GM18505 (cell line): ENCODE data around the gene PAXIP1.

Experiments used
- ATAC-seq: cut with Tn5 transposase; IDR thresholded peaks from one replicate; pipeline ENCODE4 v1.9.1; 2021; ENCODE audit not compliant: unreplicated experiment
- POLR2A ChIP-seq: IDR thresholded peaks from 4 replicates; pipeline ENCODE4 v1.6.1; 2011; ENCODE audit warnings: borderline replicate concordance; ENCODE audit not compliant: insufficient read depth, insufficient read length; ENCODE audit errors: extremely low read depth

PAXIP1 gene

DNA sequence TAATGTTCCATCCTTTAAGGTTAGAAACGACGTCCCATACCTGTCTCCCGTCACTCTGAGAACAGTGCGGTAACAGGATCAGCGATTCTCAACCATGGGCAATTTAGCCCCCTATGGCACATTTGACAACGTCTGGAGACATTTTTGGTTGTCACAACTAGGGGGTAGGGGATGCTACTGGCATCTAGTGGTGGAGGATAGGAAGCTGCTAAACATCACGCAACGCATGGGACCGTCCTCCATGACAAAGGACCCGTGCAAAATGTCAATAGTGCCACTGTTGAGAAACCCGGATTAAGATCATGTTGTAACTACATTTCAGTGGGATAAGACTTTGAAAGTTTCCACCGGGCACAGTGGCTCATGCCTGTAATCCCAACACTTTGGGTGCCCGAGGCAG is 5.0 kb upstream of the PAXIP1 start:
- TF ChIP-seq POLR2A, result no peak
- no peak for ATAC-seq

DNA sequence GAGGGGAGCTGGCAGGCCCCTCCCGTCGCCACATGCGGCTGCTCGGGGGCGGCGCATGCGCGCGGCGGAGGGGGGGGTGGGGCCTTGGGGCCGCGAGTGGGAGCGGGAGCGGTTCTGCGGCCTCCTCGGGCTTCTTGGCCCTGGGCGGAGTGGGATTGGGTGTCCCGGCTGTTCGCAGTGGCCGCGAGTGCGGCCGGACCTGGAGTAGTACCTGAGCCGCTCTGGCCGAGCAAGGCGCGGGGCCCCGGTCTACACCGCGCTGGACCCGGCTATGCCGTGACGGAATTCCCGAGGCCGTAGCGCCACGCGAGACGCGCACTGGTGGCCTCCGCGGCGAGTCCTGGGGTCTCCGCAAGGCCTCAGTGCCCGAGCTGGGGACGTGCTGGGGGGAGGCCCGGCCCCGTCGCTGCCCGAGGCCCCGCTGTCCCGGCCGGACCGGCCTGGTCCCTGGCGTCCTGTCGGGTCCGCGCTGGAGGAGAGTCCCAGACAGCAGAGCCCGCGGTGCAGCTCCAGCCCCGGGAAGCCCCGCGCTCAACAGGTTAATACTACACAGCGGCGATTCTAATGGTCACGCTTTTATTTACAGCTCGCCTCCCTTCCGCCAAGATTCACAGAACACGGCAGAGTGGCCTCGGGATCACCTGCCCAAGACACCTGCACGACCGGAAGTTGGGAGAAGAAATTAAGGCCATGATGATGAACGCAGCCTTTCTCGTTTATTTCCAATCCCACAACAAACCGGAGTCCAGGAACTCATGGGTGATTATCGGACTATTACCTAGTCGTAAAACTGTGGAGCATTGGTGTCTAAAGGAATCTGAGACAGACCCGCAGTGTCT is 671 bp upstream of the PAXIP1 start:
- TF ChIP-seq POLR2A, result peak; percentile 84
- peak; percentile 65 for ATAC-seq

DNA sequence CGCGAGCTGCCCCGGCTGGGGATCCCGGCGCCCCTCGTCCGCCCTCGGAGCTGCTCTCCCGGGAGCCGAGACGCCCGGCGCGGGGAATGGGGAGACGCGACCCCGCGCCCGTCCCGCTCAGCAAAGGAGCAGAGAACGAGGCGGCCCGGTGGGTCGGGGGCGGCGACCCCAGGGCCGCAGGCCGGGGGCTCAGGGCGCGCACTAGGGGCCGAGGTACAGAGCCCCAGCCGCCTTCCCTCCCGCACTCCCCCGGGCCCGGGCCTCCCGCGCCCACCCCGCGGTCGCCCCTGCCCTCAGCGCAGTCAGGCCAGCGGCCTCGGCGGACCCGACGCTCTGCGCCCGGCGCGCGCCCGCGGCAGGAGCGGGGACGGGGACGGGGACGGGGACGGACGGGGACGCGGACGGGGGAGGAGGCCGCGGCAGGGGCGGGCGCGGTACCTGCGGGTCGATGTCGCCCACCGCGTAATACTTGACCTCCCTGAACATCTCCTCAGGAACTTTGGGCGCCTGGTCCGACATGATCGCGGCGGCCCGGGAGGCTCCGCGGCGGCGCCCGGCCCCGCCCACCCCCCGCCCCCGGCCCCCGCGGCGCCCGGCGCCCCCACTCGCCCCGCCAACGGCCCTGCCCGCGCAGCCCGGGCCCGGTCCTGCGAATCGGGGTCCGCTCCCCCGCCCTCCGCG is 373 bp downstream of the PAXIP1 start:
- ATAC-seq, result peak; percentile 40
- peak; percentile 18 for TF ChIP-seq POLR2A

DNA sequence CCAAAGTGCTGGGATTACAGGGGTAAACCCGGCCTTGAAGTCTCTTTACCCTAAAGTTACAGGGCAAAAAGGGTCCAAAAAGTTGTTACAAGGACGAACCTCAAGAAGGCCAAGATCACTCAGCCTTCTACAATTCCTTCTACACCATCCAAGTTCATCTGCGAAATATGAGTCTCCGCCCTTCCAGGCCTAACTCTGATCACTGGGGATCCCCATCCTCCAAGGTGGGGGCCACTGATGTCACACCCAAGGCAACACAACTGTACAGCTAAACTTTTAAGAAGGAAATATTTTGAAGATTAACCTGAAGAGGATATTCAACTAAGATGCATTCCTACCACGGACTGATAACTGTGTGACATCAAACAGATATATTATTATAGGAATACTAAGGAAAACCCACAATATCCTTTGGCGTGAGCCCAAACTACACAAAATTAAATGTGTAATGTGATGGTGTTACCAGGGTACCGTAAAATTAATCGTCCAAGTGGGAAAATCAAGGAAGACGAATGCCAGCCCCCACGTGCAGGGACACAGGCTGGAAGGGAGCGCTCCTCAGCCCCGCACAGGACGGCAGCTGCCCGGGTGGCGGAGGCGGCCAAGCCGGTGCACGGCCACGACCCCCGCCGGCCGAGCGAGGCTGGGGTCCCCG is 1.0 kb downstream of the PAXIP1 start:
- no peak for TF ChIP-seq POLR2A
- peak; percentile 12 for ATAC-seq

DNA sequence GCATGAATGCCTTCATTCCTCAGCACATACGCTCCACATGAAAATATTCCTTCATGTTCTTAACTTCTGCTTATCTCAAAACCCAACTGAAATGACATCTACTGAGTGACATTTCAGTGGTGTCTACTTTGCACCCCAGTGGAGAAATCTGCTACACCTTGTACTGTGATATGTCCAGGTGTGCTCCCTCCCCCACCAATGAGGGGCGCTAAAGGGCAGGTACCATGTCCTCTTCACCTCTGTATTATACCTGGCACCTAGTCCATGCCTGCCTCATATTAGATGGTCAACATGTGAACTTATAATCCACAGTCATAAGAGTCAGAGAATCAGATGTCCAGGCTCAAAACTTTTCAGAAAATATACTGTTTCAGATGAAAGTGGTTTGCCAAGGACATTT is 2.1 kb downstream of the PAXIP1 start:
- no peak for ATAC-seq
- no peak for TF ChIP-seq POLR2A

DNA sequence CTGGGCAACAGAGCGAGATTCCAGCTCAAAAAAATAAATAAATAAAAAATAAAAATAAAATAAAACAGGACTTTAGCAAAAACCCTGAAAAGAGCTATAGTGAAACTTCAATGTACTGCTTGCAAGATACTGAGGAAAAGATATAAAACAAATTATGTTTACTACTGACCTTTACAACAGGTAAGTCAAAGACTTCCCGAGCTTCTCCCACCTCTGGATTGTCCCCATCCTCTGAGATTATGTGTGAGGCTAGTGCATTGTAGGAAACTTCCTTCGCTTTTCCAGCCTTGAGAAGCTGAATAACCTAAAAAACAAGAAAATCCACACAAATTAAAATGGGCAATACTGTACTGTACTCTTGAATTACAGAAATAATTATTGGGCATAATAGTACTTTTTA is 4.4 kb downstream of the PAXIP1 start:
- no peak for TF ChIP-seq POLR2A

DNA sequence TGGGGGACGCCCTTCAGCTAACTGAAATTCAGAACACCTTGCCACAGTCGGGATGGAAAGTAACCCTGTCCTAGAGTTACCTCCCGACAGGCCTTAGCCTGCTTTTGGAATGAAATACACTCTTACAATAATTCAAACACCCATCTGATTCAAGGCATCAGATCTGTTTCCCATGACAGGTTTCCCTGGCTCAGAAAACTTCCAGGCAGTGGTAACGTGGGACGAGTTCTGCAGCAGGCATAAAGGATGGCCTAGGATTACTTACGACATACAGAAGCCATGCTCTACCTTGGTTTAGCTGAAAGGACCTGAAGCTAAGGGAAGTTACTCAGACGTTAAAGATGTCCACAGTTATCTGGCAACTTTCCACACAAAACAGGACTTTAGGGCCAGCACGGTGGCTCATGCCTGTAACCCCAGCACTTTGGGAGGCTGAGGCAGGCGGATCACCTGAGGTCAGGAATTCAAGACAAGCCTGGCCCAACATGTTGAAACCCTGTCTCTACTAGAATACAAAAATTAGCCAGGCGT is 5.0 kb downstream of the PAXIP1 start:
- no peak for TF ChIP-seq POLR2A
- ATAC-seq, result no peak

More for the DNA sequence above, 4.4 kb downstream of the PAXIP1 start:
- no peak for ATAC-seq

DNA sequence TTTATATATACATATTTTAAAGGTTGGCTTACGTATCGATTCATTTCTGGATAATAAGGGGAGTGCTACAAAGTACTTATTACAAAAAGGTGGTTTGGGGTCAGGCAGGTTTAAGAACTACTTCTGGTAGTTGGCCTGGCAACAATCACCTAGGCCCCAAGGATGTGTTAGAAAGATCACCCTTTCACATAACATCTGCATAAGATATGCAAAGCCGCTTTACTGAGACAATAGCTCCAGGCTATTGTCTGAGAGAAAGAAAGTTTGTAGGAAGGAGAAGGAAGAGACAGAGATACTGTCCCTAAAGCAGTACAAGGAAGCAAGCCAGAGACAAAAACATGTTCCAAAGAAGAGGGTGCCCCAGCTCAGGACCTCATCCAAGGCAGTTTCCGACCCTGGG is 6.2 kb downstream of the PAXIP1 start:
- no peak for TF ChIP-seq POLR2A

DNA sequence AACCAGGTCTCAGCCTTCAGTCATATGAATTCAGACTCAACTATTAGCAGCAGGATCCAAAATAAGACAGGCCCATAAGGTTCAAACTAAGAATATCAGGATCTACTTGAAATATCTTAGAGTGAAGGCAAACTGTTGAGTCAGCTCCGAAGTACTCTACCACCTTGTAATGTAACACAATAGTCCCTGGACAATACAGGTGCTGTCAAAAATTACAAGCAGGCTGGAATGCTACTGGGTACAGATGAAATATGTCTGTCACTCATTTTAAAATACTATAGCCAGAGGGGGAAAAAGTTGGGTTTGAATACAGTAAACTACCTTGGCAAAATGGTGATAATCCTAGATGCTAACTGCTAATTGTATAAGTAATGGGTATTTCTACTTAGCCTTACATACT is 6.8 kb downstream of the PAXIP1 start:
- ATAC-seq, result no peak
- no peak for TF ChIP-seq POLR2A

More for the DNA sequence above, 6.2 kb downstream of the PAXIP1 start:
- no peak for ATAC-seq

DNA sequence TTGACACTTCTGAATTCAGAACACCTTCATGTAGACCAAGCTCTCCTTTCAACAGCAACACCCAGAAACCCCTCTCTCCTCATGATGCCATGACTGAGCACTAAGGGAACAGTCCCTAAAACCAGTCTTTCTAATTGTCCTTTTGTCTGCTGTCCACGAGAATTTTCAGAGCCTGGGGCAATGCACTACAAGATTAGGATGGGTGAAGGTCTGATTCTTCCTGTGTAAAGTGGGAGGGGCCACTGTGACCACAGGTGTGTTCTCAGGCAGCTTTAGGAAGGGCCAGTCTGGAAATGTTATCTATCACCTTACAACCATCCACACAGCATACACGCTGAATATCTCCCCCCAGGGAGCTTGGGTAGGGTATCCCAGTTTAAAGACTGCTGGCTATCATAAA is 7.9 kb downstream of the PAXIP1 start:
- no peak for TF ChIP-seq POLR2A
- no peak for ATAC-seq

DNA sequence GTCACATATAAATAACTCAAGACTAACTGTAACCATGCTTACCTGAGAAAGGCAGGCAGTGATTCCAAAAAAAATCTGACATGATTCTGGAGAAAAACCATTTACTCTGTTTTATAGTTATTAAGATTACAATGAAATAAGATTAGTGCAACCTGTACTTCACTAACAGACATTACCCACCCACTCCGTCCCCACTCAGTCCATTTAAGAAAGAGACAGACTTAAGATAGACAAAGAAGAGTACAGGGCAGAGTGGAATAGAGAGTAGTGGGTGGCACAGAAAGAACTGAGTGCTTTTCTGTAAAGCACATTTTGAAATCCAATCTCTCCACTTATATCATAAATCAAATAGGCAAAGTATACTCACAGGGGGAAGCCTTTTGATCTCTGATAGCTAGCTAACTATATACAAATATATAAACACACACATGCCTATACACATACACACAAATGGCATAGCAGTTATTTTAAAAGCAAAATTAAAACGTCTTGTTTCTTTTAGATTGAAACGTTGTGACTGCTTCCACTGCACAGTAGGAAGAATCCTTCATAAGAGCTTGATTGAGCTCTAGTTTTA is 11.9 kb downstream of the PAXIP1 start:
- TF ChIP-seq POLR2A, result no peak
- ATAC-seq, result no peak

DNA sequence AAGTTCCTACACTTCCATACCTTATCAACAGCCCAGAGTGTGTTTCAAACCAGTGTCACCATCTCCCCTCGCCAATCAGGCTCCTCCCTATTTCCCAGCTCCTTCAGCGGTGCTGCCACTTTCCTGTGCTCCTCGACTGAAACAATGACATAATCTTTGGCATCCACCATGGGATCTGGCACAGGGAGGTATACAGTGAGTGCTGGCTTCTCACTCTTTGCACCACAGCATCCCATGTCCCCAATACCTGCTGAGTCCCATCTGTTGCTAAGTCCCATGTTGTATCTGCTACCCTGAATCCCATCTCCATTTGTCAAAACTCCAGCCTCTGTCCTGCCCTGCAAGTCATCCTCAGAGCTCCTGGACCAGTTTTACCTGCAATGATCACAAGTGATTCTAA is 15.4 kb downstream of the PAXIP1 start:
- no peak for ATAC-seq
- no peak for TF ChIP-seq POLR2A

DNA sequence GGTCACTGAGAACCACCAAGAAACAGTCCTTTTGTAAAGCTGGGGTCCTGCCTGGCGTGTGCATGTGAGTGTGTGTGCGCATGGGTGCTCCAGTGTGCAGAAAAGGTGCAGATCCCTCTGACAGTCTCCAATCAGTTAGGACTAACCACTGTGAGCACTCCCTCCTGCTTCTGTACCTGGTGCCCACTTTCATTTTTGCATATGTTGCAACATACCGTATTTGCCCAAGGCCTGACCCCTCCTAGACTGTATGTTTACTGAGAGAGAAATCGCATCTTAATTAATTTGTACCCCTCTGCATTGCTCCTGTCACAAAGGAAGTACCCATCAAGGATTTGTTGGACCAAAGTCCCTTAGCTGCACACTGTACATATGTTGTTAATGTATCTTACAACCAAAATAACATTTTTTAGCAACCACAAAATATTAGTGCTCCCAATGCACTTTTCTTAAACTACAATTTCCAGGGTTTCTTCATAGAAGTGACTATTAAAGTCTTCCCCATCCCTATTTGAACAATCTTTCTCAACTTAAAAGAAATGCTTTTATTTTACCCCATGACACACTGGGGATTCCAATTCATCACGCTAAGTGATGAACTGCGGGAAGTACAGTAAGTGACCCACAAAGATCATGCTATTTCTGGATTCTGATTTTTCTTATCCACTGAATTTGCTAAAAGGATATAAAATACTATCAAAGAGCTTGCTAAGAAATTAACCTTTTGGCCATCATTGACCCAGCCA is 16.6 kb downstream of the PAXIP1 start:
- no peak for ATAC-seq
- no peak for TF ChIP-seq POLR2A

DNA sequence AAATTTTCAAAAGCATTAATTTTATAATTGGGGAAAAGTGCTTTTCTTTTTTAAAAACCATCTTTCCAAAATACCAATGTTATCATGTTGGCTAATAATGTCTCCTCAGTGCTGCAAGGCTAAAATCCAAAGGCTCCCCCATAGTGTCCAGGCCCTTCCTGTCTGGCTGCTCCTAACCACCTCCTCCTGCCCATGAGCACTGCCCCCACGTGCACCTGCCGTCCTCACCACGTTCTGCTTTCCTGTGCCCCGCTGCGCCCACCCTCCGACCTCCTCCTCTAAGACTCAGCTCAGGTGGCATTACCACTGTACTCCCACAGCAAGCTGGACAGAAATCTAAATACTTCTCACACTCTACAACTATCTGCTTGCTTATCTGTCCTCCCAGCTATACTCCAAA is 17.7 kb downstream of the PAXIP1 start:
- no peak for ATAC-seq
- no peak for TF ChIP-seq POLR2A
